Peyer's patch (tissue), 4 donors: Measurements from ENCODE around the gene DAAM1. TPM values are rescaled to one million over a fixed set of nuclear protein-coding genes. Genes with fewer than 3 reads are reported as not detected.

Source experiments
- DNase-seq, 3 donors: peaks; one replicate each; pipeline ENCODE4 v3.0.0-alpha.2; 2017 to 2019
- H3K27ac ChIP-seq, 4 donors: fragments of 200-600 bp; sonication (generic); one replicate each; pipeline ENCODE4 v1.5.1; 2016 to 2019
- H3K27me3 ChIP-seq, 2 donors: fragments of 200-600 bp; sonication (generic); one replicate each; pipeline ENCODE4 v1.5.1; 2019
- H3K36me3 ChIP-seq, 3 donors: fragments of 200-600 bp; sonication (generic); one replicate each; pipeline ENCODE4 v1.5.1; 2016 to 2019
- H3K4me1 ChIP-seq, 4 donors: fragments of 200-600 bp; sonication (generic); one replicate each; pipeline ENCODE4 v1.5.1; 2016 to 2019
- H3K4me3 ChIP-seq, 4 donors: fragments of 200-600 bp; sonication (generic); 1 replicate in 3 of 4; 2 replicates in 1 of 4; pipeline ENCODE4 v1.5.1; 2016 to 2019; ENCODE audit warnings: mild to moderate bottlenecking in 1 of 4
- H3K9me3 ChIP-seq, 4 donors: fragments of 200-600 bp; sonication (generic); one replicate each; pipeline ENCODE4 v1.5.1; 2016 to 2019; ENCODE audit warnings: mild to moderate bottlenecking in 1 of 4
- CTCF ChIP-seq, 6 experiments: fragments of 450-650 bp in 4 of 6; fragments of 200-600 bp in 2 of 6; sonication (generic) in 1 of 6; IDR thresholded peaks; one replicate each; pipeline ENCODE4 v1.5.1; 2017 to 2019; ENCODE audit warnings: antibody characterized with exemption in 6 of 6, mild to moderate bottlenecking in 3 of 6, moderate library complexity in 1 of 6
- POLR2A ChIP-seq, 2 donors: fragments of 450-650 bp; IDR thresholded peaks; one replicate each; pipeline ENCODE4 v1.5.1; 2017; ENCODE audit warnings: antibody characterized with exemption in 2 of 2, mild to moderate bottlenecking in 2 of 2, moderate library complexity in 2 of 2
- total RNA-seq, 4 donors: library from RNA; depleted of rRNA; stranded (reverse); fragments of >200 nt; gene quantifications; one replicate each; pipeline ENCODE4 v1.1.0, GENCODE V29; 2016

The DAAM1 gene
- total RNA-seq, 4 donors from 2014 or later, result 17.7 to 110 (median 61.7) TPM

DNA sequence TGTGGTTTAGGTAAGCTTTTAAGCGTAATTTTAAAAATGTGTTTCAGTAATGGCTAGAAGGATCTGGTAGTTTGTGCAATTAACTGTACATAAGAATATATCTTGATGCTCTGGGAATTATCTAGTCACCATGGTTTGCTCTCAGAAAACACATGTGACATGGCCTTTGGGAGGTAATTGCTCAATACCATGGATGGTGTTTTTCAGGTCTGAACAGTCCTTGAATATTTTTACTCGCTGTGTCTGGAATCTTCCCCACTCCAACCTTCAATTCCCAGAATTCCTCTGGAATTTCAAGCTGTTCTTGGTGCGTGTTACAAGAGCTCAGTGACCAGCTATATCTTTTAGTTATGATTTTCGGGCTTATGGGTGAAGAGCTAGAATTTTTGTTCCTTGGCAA lies 85.3 kb downstream of the DAAM1 start:
- Histone ChIP-seq H3K27ac (no peak overlapping the region), H3K4me3 (no peak overlapping the region), H3K4me1 (peaks cover 0 to 8% (median 0%) of the 10 kb centered on the region in 4 donors), H3K27me3 (no peaks in the 10 kb centered on the region), H3K9me3 (no peaks in the 10 kb centered on the region), H3K36me3 (peaks cover 0 to 8% (median 0%) of the 10 kb centered on the region in 3 donors)
- DNase-seq, result no peak
- TF ChIP-seq CTCF (IDR thresholded peaks at IDR 0.05), result no peak
- TF ChIP-seq POLR2A (IDR thresholded peaks at IDR 0.05), result no peak

GRCh38 chr14:59274991-59275391 lies 86.5 kb downstream of the DAAM1 start:
- H3K36me3 ChIP-seq, result no peaks in the 10 kb centered on the region
- H3K4me3 ChIP-seq, result no peak overlapping the region
- H3K27ac ChIP-seq, result peak overlapping the region in 1 of 4 donors; percentile 9
- no peaks in the 10 kb centered on the region for H3K9me3 ChIP-seq
- no peaks in the 10 kb centered on the region for H3K27me3 ChIP-seq
- TF ChIP-seq CTCF (IDR thresholded peaks at IDR 0.05) (no peak), POLR2A (IDR thresholded peaks at IDR 0.05) (no peak)
- peaks cover 0 to 8% (median 0%) of the 10 kb centered on the region in 4 donors for H3K4me1 ChIP-seq
- DNase-seq, result peak in 2 of 3 donors; percentile 70

DNA sequence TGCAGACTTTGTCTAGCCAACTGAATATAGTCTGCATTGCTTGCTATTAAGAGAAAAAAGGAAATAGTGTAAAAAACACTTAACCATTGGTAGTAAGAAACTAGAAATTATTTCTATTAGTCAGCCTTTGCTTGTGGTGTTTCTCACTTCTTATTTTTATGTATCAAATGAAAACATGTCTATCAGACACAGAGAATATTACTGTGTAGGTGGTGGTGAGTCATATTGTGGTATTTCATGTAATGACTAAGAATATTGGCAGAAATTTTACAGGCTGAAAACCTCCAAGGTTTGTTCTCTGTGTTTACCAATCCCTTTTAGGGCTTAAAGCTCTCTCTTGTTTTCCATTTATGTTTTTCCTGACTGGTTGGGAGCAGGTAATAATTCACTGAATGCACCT lies 87.2 kb downstream of the DAAM1 start:
- H3K27ac ChIP-seq, result peak overlapping the region in 1 of 4 donors; percentile 9
- no peaks in the 10 kb centered on the region for H3K9me3 ChIP-seq

DNA sequence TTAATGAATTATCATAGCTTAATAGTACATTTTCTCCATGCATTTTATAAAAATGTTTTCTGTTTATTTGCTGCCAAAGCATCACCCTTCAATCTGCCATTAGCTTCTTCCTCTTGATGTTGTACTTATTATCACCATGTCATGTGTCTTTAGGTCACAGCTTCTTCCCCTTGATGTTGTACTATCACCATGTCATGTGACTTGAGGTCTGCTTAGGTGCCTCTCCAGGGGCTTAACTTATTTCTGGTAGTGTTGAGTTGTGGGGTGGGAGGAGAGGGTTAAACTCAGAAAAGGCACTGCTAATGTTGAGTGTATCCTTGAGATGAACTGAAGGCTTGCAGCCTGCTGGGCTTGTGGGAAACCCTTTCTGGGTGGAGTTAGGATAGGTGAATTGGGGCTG lies 87.8 kb downstream of the DAAM1 start:
- H3K4me1 ChIP-seq, result peaks cover 0 to 8% (median 0%) of the 10 kb centered on the region in 4 donors
- TF ChIP-seq POLR2A (IDR thresholded peaks at IDR 0.05) (no peak), CTCF (IDR thresholded peaks at IDR 0.05) (no peak)
- H3K9me3 ChIP-seq, result no peaks in the 10 kb centered on the region
- H3K36me3 ChIP-seq, result no peaks in the 10 kb centered on the region
- no peak overlapping the region for H3K4me3 ChIP-seq
- no peaks in the 10 kb centered on the region for H3K27me3 ChIP-seq
- H3K27ac ChIP-seq, result no peak overlapping the region
- no peak for DNase-seq

More for the DNA sequence above, 87.2 kb downstream of the DAAM1 start:
- no peak for DNase-seq
- no peak overlapping the region for H3K4me3 ChIP-seq
- H3K27me3 ChIP-seq, result no peaks in the 10 kb centered on the region
- TF ChIP-seq POLR2A (IDR thresholded peaks at IDR 0.05), result no peak
- TF ChIP-seq CTCF (IDR thresholded peaks at IDR 0.05), result no peak
- no peaks in the 10 kb centered on the region for H3K36me3 ChIP-seq
- peaks cover 0 to 8% (median 0%) of the 10 kb centered on the region in 4 donors for H3K4me1 ChIP-seq

DNA sequence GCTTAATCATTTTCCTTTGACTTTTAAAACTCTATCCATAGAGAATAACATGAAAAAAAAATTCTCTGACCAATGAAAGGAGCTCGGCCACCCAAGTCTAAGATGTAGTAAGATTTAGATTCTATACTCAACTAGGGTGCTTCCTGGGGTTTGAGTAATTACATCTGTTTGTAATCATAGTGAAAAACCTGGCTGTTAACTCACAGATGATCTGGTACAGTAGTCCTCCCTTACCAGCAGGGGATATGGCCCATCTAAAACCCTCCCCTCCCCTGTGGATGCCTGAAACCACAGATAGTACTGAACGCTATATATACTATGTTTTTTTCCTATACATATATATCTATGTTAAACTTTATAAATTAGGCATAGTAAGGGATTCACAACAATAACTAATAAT lies 89.2 kb downstream of the DAAM1 start:
- no peak overlapping the region for H3K27ac ChIP-seq
- DNase-seq, result no peak
- TF ChIP-seq POLR2A (IDR thresholded peaks at IDR 0.05) (no peak), CTCF (IDR thresholded peaks at IDR 0.05) (no peak)
- peaks cover 0 to 8% (median 0%) of the 10 kb centered on the region in 4 donors for H3K4me1 ChIP-seq
- H3K9me3 ChIP-seq, result no peaks in the 10 kb centered on the region
- no peaks in the 10 kb centered on the region for H3K27me3 ChIP-seq
- no peak overlapping the region for H3K4me3 ChIP-seq
- no peaks in the 10 kb centered on the region for H3K36me3 ChIP-seq

DNA sequence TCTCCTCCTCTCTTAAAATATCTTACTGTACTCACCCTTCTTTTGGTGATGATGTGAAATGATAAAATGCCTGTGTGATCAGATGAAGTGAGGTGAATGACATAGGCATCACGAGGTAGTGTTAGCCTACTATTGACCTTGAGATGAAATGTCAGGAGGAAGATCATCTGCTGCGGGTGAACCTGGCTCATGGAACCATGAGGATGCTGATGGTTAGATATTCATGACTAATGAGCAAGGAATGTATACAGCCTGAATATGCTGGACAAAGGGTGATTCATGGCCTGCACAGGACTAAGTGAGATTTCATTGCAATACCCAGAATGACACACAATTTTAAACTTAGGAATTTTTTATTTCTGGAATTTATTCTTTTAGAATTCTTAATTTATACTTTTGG lies 89.6 kb downstream of the DAAM1 start:
- Histone ChIP-seq H3K4me1 (peaks cover 0 to 8% (median 0%) of the 10 kb centered on the region in 4 donors), H3K27me3 (no peaks in the 10 kb centered on the region), H3K9me3 (no peaks in the 10 kb centered on the region), H3K27ac (no peak overlapping the region), H3K4me3 (no peak overlapping the region), H3K36me3 (no peaks in the 10 kb centered on the region)
- TF ChIP-seq CTCF (IDR thresholded peaks at IDR 0.05), result no peak
- DNase-seq, result no peak
